H1 (cell line): Measurements from ENCODE around the gene LHPP. TPM values are rescaled to one million over a fixed set of nuclear protein-coding genes. Genes with fewer than 3 reads are reported as not detected.

Experiments used
- CTCF ChIA-PET: fragments of 300-600 bp; sonication (Branson Sonifier 250); formaldehyde crosslinking; loops from one replicate; lab custom pipeline; 2021; ENCODE audit not compliant: partially characterized antibody; lab: Charles Lee
- POLR2A ChIA-PET: fragments of 300-600 bp; sonication (Branson Sonifier 250); formaldehyde crosslinking; loops from one replicate; lab custom pipeline; 2021; ENCODE audit warnings: inconsistent platforms; ENCODE audit not compliant: partially characterized antibody; lab: Charles Lee
- DNase-seq, 2 experiments: peaks; one replicate each; pipeline versions ENCODE4 v3.0.0 to v3.0.0-alpha.2; 2010 to 2022; ENCODE audit warnings: low spot score in 2 of 2, low read depth in 1 of 2, mixed read lengths in 1 of 2
- FAIRE-seq: peaks from 2 replicates; lab custom pipeline; 2011; peaks lifted over from hg19 to GRCh38; lab: Jason Lieb, UNC
- H2AFZ ChIP-seq: 2 replicates; pipeline ENCODE4 v1.8.1; 2012; ENCODE audit warnings: low read length, inconsistent platforms
- H2AK5ac ChIP-seq: 2 replicates; pipeline ENCODE4 v1.6.1; 2013; ENCODE audit warnings: low read depth, low read length
- H2BK120ac ChIP-seq: replicated peaks from 2 replicates; pipeline ENCODE3; 2013; ENCODE audit warnings: low read depth, low read length, inconsistent platforms
- H2BK12ac ChIP-seq: 2 replicates; pipeline ENCODE4 v1.6.1; 2013; ENCODE audit warnings: low read depth, low read length
- H2BK15ac ChIP-seq: 2 replicates; pipeline ENCODE4 v1.6.1; 2013; ENCODE audit warnings: low read length
- H2BK20ac ChIP-seq: 2 replicates; pipeline ENCODE4 v1.6.1; 2013; ENCODE audit warnings: low read length
- H2BK5ac ChIP-seq: 2 replicates; pipeline ENCODE4 v1.6.1; 2013; ENCODE audit warnings: low read depth, low read length
- H3K14ac ChIP-seq: 2 replicates; pipeline ENCODE4 v1.6.1; 2013; ENCODE audit warnings: inconsistent platforms; ENCODE audit not compliant: insufficient read length
- H3K18ac ChIP-seq: 2 replicates; pipeline ENCODE4 v1.6.1; 2013; ENCODE audit warnings: low read length; ENCODE audit errors: extremely low read depth
- H3K23ac ChIP-seq: 2 replicates; pipeline ENCODE4 v1.6.1; 2013; ENCODE audit warnings: inconsistent platforms; ENCODE audit not compliant: insufficient read length
- H3K23me2 ChIP-seq: 2 replicates; pipeline ENCODE4 v1.6.1; 2013; ENCODE audit warnings: low read depth, low read length
- H3K27ac ChIP-seq: 2 replicates; pipeline ENCODE4 v1.6.1; 2011; ENCODE audit warnings: low read depth, low read length, inconsistent platforms
- H3K27me3 ChIP-seq, 4 experiments: replicated peaks in 1 of 4; 1 replicate in 1 of 4; 2 replicates in 3 of 4; pipeline versions ENCODE4 v1.6.1 to v1.8.1; 2011 to 2013; ENCODE audit warnings: low read length in 3 of 4, mild to moderate bottlenecking in 3 of 4, inconsistent platforms in 2 of 4, mixed read lengths in 2 of 4, moderate library complexity in 1 of 4; ENCODE audit not compliant: control insufficient read depth in 3 of 4, insufficient read depth in 3 of 4; ENCODE audit errors: extremely low read depth in 1 of 4
- H3K36me3 ChIP-seq, 4 experiments: 2 replicates each; pipeline versions ENCODE4 v1.6.1 to v1.8.1; 2011 to 2013; ENCODE audit warnings: mild to moderate bottlenecking in 4 of 4, low read length in 3 of 4, moderate library complexity in 2 of 4, control low read depth in 1 of 4, inconsistent platforms in 1 of 4; ENCODE audit not compliant: insufficient read depth in 4 of 4, control insufficient read depth in 2 of 4
- H3K4ac ChIP-seq: replicated peaks from 2 replicates; pipeline ENCODE3; 2013; ENCODE audit warnings: low read length, low read depth, mixed read lengths, inconsistent platforms; ENCODE audit not compliant: insufficient read length
- H3K4me1 ChIP-seq, 4 experiments: replicated peaks in 1 of 4; 1 replicate in 1 of 4; 2 replicates in 3 of 4; pipeline versions ENCODE4 v1.6.1 to v1.8.1; 2011 to 2013; ENCODE audit warnings: low read length in 3 of 4, inconsistent platforms in 2 of 4, mixed read lengths in 1 of 4; ENCODE audit not compliant: insufficient read depth in 4 of 4, control insufficient read depth in 3 of 4
- H3K4me2 ChIP-seq, 2 experiments: 2 replicates each; pipeline versions ENCODE4 v1.6.1 to v1.8.1; 2011 to 2013; ENCODE audit warnings: low read depth in 2 of 2, low read length in 2 of 2, control low read depth in 1 of 2, inconsistent platforms in 1 of 2, mild to moderate bottlenecking in 1 of 2; ENCODE audit not compliant: insufficient read depth in 1 of 2
- H3K4me3 ChIP-seq, 4 experiments: fragments of 200-600, 300-600 bp in 1 of 4; sonication (generic), shearing (Covaris generic), sonication (Bioruptor Twin) in 1 of 4; 2 replicates each; pipeline versions ENCODE4 v1.5.1 to v1.8.1; 2011 to 2016; ENCODE audit warnings: low read length in 4 of 4, low read depth in 3 of 4, control low read depth in 2 of 4, inconsistent platforms in 2 of 4, mild to moderate bottlenecking in 2 of 4, mixed read lengths in 1 of 4, moderate library complexity in 1 of 4; ENCODE audit not compliant: insufficient read depth in 2 of 4; ENCODE audit errors: extremely low read depth in 1 of 4
- H3K56ac ChIP-seq: replicated peaks from 2 replicates; pipeline ENCODE3; 2013; ENCODE audit warnings: low read depth, mild to moderate bottlenecking, mixed read lengths, low read length, inconsistent platforms; ENCODE audit not compliant: insufficient read length
- H3K79me1 ChIP-seq: 2 replicates; pipeline ENCODE4 v1.6.1; 2013; ENCODE audit warnings: low read depth, low read length, control low read depth
- H3K79me2 ChIP-seq, 2 experiments: 2 replicates each; pipeline versions ENCODE4 v1.6.1 to v1.8.1; 2012 to 2013; ENCODE audit warnings: low read length in 2 of 2, mild to moderate bottlenecking in 2 of 2, inconsistent platforms in 1 of 2; ENCODE audit not compliant: insufficient read depth in 2 of 2, control insufficient read depth in 1 of 2
- H3K9ac ChIP-seq, 4 experiments: replicated peaks in 1 of 4; 1 replicate in 1 of 4; 2 replicates in 3 of 4; pipeline versions ENCODE4 v1.6.1 to v1.8.1; 2011 to 2013; ENCODE audit warnings: low read depth in 3 of 4, low read length in 3 of 4, control low read depth in 2 of 4, mild to moderate bottlenecking in 2 of 4, moderate library complexity in 2 of 4, inconsistent platforms in 1 of 4; ENCODE audit errors: extremely low read depth in 1 of 4
- H3K9me3 ChIP-seq, 2 experiments: 2 replicates each; pipeline versions ENCODE4 v1.6.1 to v1.8.1; 2012 to 2013; ENCODE audit warnings: mild to moderate bottlenecking in 2 of 2, moderate library complexity in 2 of 2, control low read depth in 1 of 2, inconsistent platforms in 1 of 2, low read depth in 1 of 2, low read length in 1 of 2, mixed read lengths in 1 of 2; ENCODE audit not compliant: insufficient read depth in 2 of 2
- H4K20me1 ChIP-seq, 2 experiments: replicated peaks in 1 of 2; 2 replicates each; pipeline versions ENCODE3 to v1.8.1; 2011 to 2013; ENCODE audit warnings: inconsistent platforms in 2 of 2, low read length in 2 of 2, mild to moderate bottlenecking in 1 of 2; ENCODE audit not compliant: insufficient read depth in 2 of 2, control insufficient read depth in 1 of 2
- H4K5ac ChIP-seq: 2 replicates; pipeline ENCODE4 v1.6.1; 2013; ENCODE audit warnings: low read length, low read depth, mixed read lengths, inconsistent platforms; ENCODE audit not compliant: insufficient read length
- H4K8ac ChIP-seq: 2 replicates; pipeline ENCODE4 v1.8.0; 2013; ENCODE audit warnings: mild to moderate bottlenecking, moderate library complexity, low read length, inconsistent platforms; ENCODE audit not compliant: insufficient read depth; ENCODE audit errors: extremely low read depth
- H4K91ac ChIP-seq: replicated peaks from 2 replicates; pipeline ENCODE3; 2013; ENCODE audit warnings: low read length, mixed read lengths, inconsistent platforms; ENCODE audit not compliant: insufficient read length
- CBX5 ChIP-seq: fragments of 300-800, 300-1000 bp; sonication (generic); IDR thresholded peaks from 2 replicates; pipeline ENCODE4 v1.7.1; 2016; ENCODE audit warnings: antibody characterized with exemption, low read length, low read depth
- CHD2 ChIP-seq: IDR thresholded peaks from 2 replicates; pipeline ENCODE4 v1.6.1; 2012; ENCODE audit warnings: low read length, improper control_type of control experiment
- POLR2A ChIP-seq, 2 experiments: IDR thresholded peaks; 1 replicate in 1 of 2; 2 replicates in 1 of 2; pipeline ENCODE4 v1.6.1; 2011; ENCODE audit warnings: low read depth in 2 of 2, low read length in 2 of 2, mild to moderate bottlenecking in 2 of 2; ENCODE audit errors: control extremely low read depth in 1 of 2
- WGBS, 2 experiments: shearing (Covaris generic) in 1 of 2; methylation state at CpG; one replicate each; pipeline versions ENCODE4 v1.1.6 to v1.1.7; 2013 to 2015; ENCODE audit warnings: low lambda C conversion rate in 2 of 2, mixed read lengths in 2 of 2, inconsistent platforms in 1 of 2, low coverage in 1 of 2, missing lambda C conversion rate in 1 of 2; ENCODE audit not compliant: insufficient replicate concordance in 2 of 2, insufficient coverage in 1 of 2, insufficient read length in 1 of 2; ENCODE audit errors: extremely low coverage in 1 of 2, missing lambda C conversion rate in 1 of 2; 5-methylcytosine and 5-hydroxymethylcytosine counted together
- polyA plus RNA-seq, 7 experiments: library from polyadenylated mRNA; depleted of rRNA in 3 of 7; stranded (reverse) in 5 of 7; unstranded in 2 of 7; fragments of >200 nt in 5 of 7; fragments of 200-250 nt in 2 of 7; gene quantifications; 1 replicate in 5 of 7; 2 replicates in 1 of 7; 4 replicates in 1 of 7; pipeline versions ENCODE4 v1.2.1 to v1.2.3, GENCODE V29; 2011 to 2013; ENCODE audit warnings: missing spikeins in 2 of 7, mixed read lengths in 2 of 7
- total RNA-seq: library from RNA; stranded (reverse); fragmentation: NEBNext Ultra II Directional; extraction: Animal tissue kit (Norgen Biotek cat#: 25700); gene quantifications from 2 replicates; pipeline ENCODE4 v1.2.1, GENCODE V29; 2021

Gene LHPP
- total and polyA plus RNA-seq, 2 of the 8 experiments (the other 6 are each of a cell fraction or from before 2014, with no cell fraction given) = 26.0 to 45.0 TPM

DNA sequence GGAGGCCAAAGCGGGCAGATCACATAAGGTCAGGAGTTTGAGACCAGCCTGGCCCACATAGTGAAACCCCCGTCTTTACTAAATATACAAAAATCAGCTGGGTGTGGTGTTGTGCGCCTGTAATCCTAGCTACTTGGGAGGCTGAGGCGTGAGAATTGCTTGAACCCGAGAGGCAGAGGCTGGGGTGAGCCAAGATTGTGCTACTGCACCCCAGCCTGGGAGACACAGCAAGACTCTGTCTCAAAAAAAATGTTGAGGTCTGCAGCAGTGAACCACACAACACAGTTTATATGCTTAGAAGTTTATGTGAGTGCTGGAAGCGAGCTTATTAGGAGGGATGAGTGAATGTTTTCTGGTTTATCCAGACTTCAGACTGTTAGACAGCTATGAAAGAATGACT lies 10.4 kb downstream of the LHPP start:
- H3K23ac ChIP-seq = no peak overlapping the region
- no peak overlapping the region for H2BK120ac ChIP-seq
- no peak overlapping the region for H4K5ac ChIP-seq
- peaks cover 2% of the 10 kb centered on the region for H3K79me1 ChIP-seq
- no peak overlapping the region for H4K91ac ChIP-seq
- peaks cover 19 to 40% (median 27%) of the 10 kb centered on the region in 4 experiments for H3K4me1 ChIP-seq
- no peaks in the 10 kb centered on the region for H3K27me3 ChIP-seq
- H4K20me1 ChIP-seq = no peaks in the 10 kb centered on the region
- no peak overlapping the region for H3K4me3 ChIP-seq
- H2AK5ac ChIP-seq = no peak overlapping the region; the same call in 1 of the 2 replicates
- no peak overlapping the region; the same call in 1 of the 2 replicates for H2BK20ac ChIP-seq
- H3K9me3 ChIP-seq = no peaks in the 10 kb centered on the region
- 0 out of 8 replicates have a peak, but pooled peaks cover 0 to 3% (median 0%) of the 10 kb centered on the region in 4 experiments for H3K36me3 ChIP-seq
- no peak overlapping the region for H3K4ac ChIP-seq
- H2BK15ac ChIP-seq = no peak overlapping the region
- no peak for DNase-seq
- POLR2A ChIA-PET = interaction anchor here (0.6 to 1.1 kb wide), 4 partner anchors 21 to 445 kb away, joined by 3 to 5 read pairs (median 3); partner anchors contain the start of gene OAT
- peaks cover 0 to 13% of the 10 kb centered on the region in 2 experiments; a peak in 2 of 4 replicates for H3K79me2 ChIP-seq
- H2BK12ac ChIP-seq = 0 out of 2 replicates have a peak overlapping the region, but pooled peaks have one; percentile 11
- no peak overlapping the region for H3K9ac ChIP-seq
- H3K18ac ChIP-seq = no peak overlapping the region
- no peak for FAIRE-seq
- 85% methylated on average over 6 of the region's 6 CpGs; no CpG with 5 or more reads in 1 of the 2 experiments for WGBS, 2 experiments
- H3K23me2 ChIP-seq = no peaks in the 10 kb centered on the region
- no peak overlapping the region for H3K27ac ChIP-seq
- H3K4me2 ChIP-seq = no peak overlapping the region
- CTCF ChIA-PET = interaction anchor here (0.7 to 1.1 kb wide), 4 partner anchors 10 to 23 kb away, joined by 3 to 5 read pairs (median 4); no protein-coding TSS in a partner anchor
- H3K56ac ChIP-seq = no peak overlapping the region
- H2BK5ac ChIP-seq = no peak overlapping the region
- H3K14ac ChIP-seq = no peak overlapping the region
- H4K8ac ChIP-seq = no peak overlapping the region
- H2AFZ ChIP-seq = no peak overlapping the region
- TF ChIP-seq CHD2 (no peak), POLR2A (IDR thresholded peaks at IDR 0.05; ENCODE audit: control extremely low read depth in 1 of 2, low read depth in 2 of 2, low read length in 2 of 2) (no peak), CBX5 (no peak)
